ENCODE measurements around the gene CUBN. TPM values are rescaled to one million over a fixed set of nuclear protein-coding genes. Genes with fewer than 3 reads are reported as not detected.

CUBN gene
- total RNA-seq, 2 experiments from 2014 or later: 0.80 to 0.81 TPM

GRCh38 chr10:16957038-16957437 lies 172.6 kb downstream of the CUBN start:
- ChIA-PET CTCF (no interaction called here), POLR2A (no interaction called here)
- H3K27ac Mint-ChIP-seq: no peak overlapping the region
- no peaks in the 10 kb centered on the region for H3K36me3 Mint-ChIP-seq (ENCODE audit: low read depth)
- H3K4me3 Mint-ChIP-seq: no peak overlapping the region
- H3K4me1 Mint-ChIP-seq: no peaks in the 10 kb centered on the region
- H3K27me3 Mint-ChIP-seq: no peaks in the 10 kb centered on the region
- DNase-seq: no peak
- H3K9me3 Mint-ChIP-seq: no peaks in the 10 kb centered on the region

GRCh38 chr10:16954280-16955030 lies 175.2 kb downstream of the CUBN start:
- CTCF ChIA-PET: no interaction called here
- DNase-seq: no peak
- Mint-ChIP-seq H3K36me3 (ENCODE audit: low read depth) (no peaks in the 10 kb centered on the region), H3K9me3 (no peaks in the 10 kb centered on the region), H3K4me1 (no peaks in the 10 kb centered on the region), H3K27ac (no peak overlapping the region), H3K27me3 (no peaks in the 10 kb centered on the region), H3K4me3 (no peak overlapping the region)
- POLR2A ChIA-PET: no interaction called here

DNA sequence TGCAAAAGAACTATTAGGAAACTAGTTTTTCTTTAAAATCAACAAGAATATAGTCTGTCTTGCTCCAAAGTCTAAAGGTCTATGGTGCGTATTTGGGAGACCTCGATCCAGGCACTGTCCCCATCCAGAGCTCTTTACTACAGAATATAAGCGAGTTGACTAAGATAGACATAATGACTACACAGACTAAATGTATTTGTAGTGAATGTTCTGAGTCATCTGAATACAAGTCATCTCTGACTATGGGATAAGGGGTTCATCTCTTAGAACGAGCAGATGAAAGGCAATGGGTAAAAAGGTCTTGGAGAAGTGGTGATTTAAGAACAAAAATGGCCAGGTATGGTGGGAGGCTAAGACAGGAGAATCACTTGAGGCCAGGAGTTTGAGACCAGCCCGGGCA lies 176.3 kb downstream of the CUBN start:
- H3K36me3 Mint-ChIP-seq (ENCODE audit: low read depth): no peaks in the 10 kb centered on the region
- no peak overlapping the region for H3K27ac Mint-ChIP-seq
- no peak for DNase-seq
- H3K4me1 Mint-ChIP-seq: no peaks in the 10 kb centered on the region
- H3K27me3 Mint-ChIP-seq: no peaks in the 10 kb centered on the region
- no peak overlapping the region for H3K4me3 Mint-ChIP-seq
- no peaks in the 10 kb centered on the region for H3K9me3 Mint-ChIP-seq
- CTCF ChIA-PET: interaction anchor here (1.6 kb wide), 1 partner anchor 37 kb away, joined by 3 read pairs; no protein-coding TSS in a partner anchor
- POLR2A ChIA-PET: no interaction called here

DNA sequence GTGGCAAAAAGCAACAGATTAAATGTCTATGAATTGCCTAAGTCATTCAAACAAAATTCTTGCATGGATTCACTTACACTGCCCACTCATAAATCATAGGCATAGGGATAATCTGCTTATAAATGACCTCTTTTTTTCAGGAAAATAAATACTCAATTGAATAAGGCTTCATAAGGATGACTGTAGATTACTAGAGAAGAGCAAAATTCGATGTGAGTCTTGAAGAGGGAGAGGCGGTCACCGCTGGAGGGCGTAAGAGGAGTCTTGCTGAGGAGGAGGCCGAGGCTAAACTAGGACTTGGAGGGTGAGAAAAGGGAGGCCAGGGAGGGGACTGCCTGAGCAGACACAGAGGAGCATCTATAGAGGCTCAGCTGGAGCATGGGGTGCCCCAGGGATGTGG lies 177.0 kb downstream of the CUBN start:
- POLR2A ChIA-PET: no interaction called here
- H3K27ac Mint-ChIP-seq: no peak overlapping the region
- no peak overlapping the region for H3K4me3 Mint-ChIP-seq
- no peaks in the 10 kb centered on the region for H3K36me3 Mint-ChIP-seq (ENCODE audit: low read depth)
- CTCF ChIA-PET: interaction anchor here (1.6 kb wide), 1 partner anchor 36 kb away, joined by 3 read pairs; no protein-coding TSS in a partner anchor
- H3K4me1 Mint-ChIP-seq: no peaks in the 10 kb centered on the region
- H3K27me3 Mint-ChIP-seq: no peaks in the 10 kb centered on the region
- no peak for DNase-seq
- H3K9me3 Mint-ChIP-seq: no peaks in the 10 kb centered on the region

DNA sequence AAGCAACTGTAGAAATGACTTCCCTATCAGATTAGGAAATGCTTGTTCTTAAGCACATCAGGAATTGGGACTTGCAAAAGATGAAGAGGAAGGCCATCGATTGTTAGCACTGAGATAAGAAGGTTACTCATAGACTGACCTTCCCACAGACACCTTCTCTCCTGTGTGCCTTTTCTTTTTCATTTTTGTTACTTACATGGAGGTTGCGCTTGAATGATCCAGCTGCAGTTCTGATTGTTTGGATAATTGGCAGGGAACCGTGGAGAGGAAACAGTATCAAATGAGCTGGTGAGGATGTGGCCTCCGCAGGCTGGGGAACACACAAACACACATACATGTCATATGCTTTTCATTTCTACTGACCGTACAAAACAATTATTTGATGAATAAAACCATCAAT lies 177.5 kb downstream of the CUBN start:
- no peaks in the 10 kb centered on the region for H3K27me3 Mint-ChIP-seq
- ChIA-PET CTCF (interaction anchor here (1.6 kb wide), 1 partner anchor 36 kb away, joined by 3 read pairs; no protein-coding TSS in a partner anchor), POLR2A (no interaction called here)
- no peaks in the 10 kb centered on the region for H3K36me3 Mint-ChIP-seq (ENCODE audit: low read depth)
- no peaks in the 10 kb centered on the region for H3K4me1 Mint-ChIP-seq
- no peak for DNase-seq
- no peak overlapping the region for H3K27ac Mint-ChIP-seq
- no peak overlapping the region for H3K4me3 Mint-ChIP-seq
- no peaks in the 10 kb centered on the region for H3K9me3 Mint-ChIP-seq

- Mint-ChIP-seq H3K27ac (no peak overlapping the region), H3K4me1 (no peaks in the 10 kb centered on the region), H3K9me3 (no peaks in the 10 kb centered on the region), H3K36me3 (ENCODE audit: low read depth) (no peaks in the 10 kb centered on the region), H3K27me3 (no peaks in the 10 kb centered on the region), H3K4me3 (no peak overlapping the region)
- ChIA-PET POLR2A (interaction anchor here (0.7 kb wide), 1 partner anchor 18 kb away, joined by 3 read pairs; no protein-coding TSS in a partner anchor), CTCF (no interaction called here)
- DNase-seq: no peak
These were observed 178.7 kb downstream of the CUBN start for GRCh38 chr10:16950656-16951601.

- ChIA-PET CTCF (no interaction called here), POLR2A (no interaction called here)
- Mint-ChIP-seq H3K9me3 (no peaks in the 10 kb centered on the region), H3K27me3 (no peaks in the 10 kb centered on the region), H3K4me3 (no peak overlapping the region), H3K4me1 (no peaks in the 10 kb centered on the region), H3K27ac (no peak overlapping the region), H3K36me3 (ENCODE audit: low read depth) (no peaks in the 10 kb centered on the region)
- DNase-seq: no peak
These were observed 179.8 kb downstream of the CUBN start for GRCh38 chr10:16949816-16950215.

- ChIA-PET CTCF (no interaction called here), POLR2A (interaction anchor here (0.6 kb wide), 1 partner anchor 277 kb away, joined by 3 read pairs; no protein-coding TSS in a partner anchor)
- Mint-ChIP-seq H3K4me3 (no peak overlapping the region), H3K27me3 (no peaks in the 10 kb centered on the region), H3K36me3 (ENCODE audit: low read depth) (no peaks in the 10 kb centered on the region), H3K4me1 (peaks cover 5% of the 10 kb centered on the region), H3K27ac (no peak overlapping the region), H3K9me3 (no peaks in the 10 kb centered on the region)
- peak; percentile 28 for DNase-seq
These were observed 181.2 kb downstream of the CUBN start for GRCh38 chr10:16948361-16948760.

DNA sequence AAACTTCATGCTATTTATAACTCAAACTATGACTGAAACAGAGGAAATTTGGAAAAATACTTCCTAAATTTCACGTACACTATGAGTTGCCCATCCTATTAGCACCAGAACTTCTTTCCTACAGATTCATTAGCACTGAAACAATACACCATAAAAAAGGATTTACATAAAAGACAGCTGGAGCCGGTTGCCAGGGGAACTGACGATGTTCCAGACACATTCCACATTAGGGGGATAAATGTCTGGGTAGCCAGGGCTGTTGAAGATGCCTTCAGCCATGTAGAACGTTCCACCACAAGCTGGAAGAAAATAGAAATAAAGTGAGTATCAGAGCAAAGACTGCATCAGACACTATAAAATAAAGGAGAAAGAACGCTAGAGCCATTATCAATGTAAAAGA lies 182.5 kb downstream of the CUBN start:
- peaks cover 2% of the 10 kb centered on the region for H3K27me3 Mint-ChIP-seq
- no peak overlapping the region for H3K4me3 Mint-ChIP-seq
- H3K27ac Mint-ChIP-seq: no peak overlapping the region
- POLR2A ChIA-PET: no interaction called here
- H3K36me3 Mint-ChIP-seq (ENCODE audit: low read depth): no peaks in the 10 kb centered on the region
- H3K9me3 Mint-ChIP-seq: no peaks in the 10 kb centered on the region
- DNase-seq: no peak
- peaks cover 7% of the 10 kb centered on the region for H3K4me1 Mint-ChIP-seq
- CTCF ChIA-PET: no interaction called here

DNA sequence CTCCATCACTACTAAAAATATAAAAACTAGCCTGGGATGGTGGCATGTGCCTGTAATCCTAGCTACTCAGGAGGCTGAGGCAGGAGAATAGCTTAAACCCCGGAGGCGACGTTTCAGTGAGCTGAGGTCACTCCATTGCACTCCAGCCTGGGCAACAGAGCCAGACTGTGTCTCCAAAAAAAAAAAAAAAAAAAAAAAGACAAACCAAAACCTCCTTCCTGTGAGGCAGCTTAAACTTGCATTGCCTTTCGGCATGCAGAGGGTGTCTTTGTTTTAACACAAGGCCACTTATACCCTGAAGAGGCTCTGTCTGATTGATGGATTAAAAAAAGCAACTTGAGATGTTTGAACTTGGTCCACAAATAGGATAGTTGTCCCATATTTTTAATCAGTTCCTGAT lies 184.0 kb downstream of the CUBN start:
- ChIA-PET CTCF (no interaction called here), POLR2A (interaction anchor here (1.0 to 1.4 kb wide), 3 partner anchors 23 to 284 kb away, joined by 3 to 4 read pairs (median 3); no protein-coding TSS in a partner anchor)
- Mint-ChIP-seq H3K36me3 (ENCODE audit: low read depth) (no peaks in the 10 kb centered on the region), H3K4me3 (no peak overlapping the region), H3K9me3 (no peaks in the 10 kb centered on the region), H3K27ac (no peak overlapping the region), H3K27me3 (peaks cover 4% of the 10 kb centered on the region), H3K4me1 (peaks cover 7% of the 10 kb centered on the region)
- no peak for DNase-seq

DNA sequence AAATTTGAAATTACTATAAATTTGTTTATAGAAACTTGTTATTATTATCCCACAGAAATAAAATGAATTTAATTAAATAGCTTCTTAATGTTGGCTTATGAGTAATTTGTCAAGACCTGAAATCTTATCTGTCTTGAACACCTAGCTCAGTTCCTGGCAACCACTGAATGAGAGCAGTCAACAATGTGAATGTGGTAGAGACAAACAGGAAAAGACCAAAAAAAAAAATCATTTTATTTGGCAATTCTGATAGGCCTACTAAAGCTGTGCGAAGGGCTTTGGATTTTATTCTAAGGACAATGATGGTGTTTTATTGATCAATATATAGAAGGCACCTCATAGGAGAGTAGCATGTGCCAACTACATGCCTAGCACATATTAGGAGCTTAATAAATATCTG lies 184.6 kb downstream of the CUBN start:
- Mint-ChIP-seq H3K4me1 (peaks cover 7% of the 10 kb centered on the region), H3K9me3 (no peaks in the 10 kb centered on the region), H3K27me3 (peaks cover 4% of the 10 kb centered on the region), H3K4me3 (no peak overlapping the region), H3K36me3 (ENCODE audit: low read depth) (no peaks in the 10 kb centered on the region), H3K27ac (no peak overlapping the region)
- CTCF ChIA-PET: no interaction called here
- no peak for DNase-seq
- POLR2A ChIA-PET: interaction anchor here (1.0 to 1.4 kb wide), 3 partner anchors 24 to 285 kb away, joined by 3 to 4 read pairs (median 3); no protein-coding TSS in a partner anchor

DNA sequence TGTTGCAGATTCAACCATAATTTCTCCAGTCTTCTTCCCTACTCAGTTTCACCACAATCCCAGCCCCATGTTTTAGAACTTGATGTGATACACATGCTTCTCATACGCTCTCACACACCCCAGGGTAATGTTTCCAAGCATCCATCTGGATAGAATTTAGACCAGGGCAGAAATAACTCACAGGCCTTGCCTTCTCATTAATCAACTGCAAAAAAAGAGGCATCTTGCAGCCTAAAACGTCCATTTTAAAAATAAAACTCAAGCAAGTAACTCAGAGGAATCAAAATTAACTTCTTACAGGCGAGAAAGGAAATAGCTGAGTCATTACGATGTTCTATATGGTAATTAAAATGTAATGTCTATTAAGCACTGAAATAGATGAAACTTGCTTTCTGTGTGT lies 185.2 kb downstream of the CUBN start:
- H3K27me3 Mint-ChIP-seq: peaks cover 4% of the 10 kb centered on the region
- no peak overlapping the region for H3K27ac Mint-ChIP-seq
- ChIA-PET CTCF (no interaction called here), POLR2A (interaction anchor here (1.4 kb wide), 1 partner anchor 81 kb away, joined by 3 read pairs; no protein-coding TSS in a partner anchor)
- DNase-seq: no peak
- no peaks in the 10 kb centered on the region for H3K36me3 Mint-ChIP-seq (ENCODE audit: low read depth)
- no peak overlapping the region for H3K4me3 Mint-ChIP-seq
- peaks cover 7% of the 10 kb centered on the region for H3K4me1 Mint-ChIP-seq
- no peaks in the 10 kb centered on the region for H3K9me3 Mint-ChIP-seq
